ENCODE measurements around the gene THRB.

DNA sequence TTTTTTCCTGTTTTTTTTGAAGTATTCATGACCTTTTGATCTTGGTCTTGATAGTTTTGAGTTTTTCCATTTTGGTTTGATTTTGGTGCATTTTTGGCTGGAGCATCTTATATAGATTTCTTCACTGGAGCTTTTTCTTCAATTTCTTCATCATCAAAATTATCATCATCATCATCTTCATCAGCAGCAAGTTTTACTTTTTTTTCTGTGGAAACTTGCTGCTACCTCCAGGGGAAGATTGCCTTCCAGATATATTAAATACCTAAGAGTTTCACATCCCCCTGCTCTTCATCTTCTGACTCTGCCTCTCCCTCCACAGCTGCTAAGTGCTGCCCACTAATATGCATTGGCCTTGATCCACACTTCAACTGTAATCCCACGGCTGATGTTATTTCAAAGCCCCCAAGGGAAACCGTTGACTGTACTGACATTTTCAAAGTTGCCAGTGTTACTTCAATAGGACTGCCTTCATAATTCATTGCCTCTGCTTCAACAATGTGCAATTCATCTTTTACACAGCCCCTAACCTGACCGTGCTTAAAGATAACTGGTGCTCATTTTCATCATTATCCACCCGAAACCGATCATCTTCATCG is 397.9 kb downstream of the THRB start:
- TF ChIP-seq, protein P1, sequence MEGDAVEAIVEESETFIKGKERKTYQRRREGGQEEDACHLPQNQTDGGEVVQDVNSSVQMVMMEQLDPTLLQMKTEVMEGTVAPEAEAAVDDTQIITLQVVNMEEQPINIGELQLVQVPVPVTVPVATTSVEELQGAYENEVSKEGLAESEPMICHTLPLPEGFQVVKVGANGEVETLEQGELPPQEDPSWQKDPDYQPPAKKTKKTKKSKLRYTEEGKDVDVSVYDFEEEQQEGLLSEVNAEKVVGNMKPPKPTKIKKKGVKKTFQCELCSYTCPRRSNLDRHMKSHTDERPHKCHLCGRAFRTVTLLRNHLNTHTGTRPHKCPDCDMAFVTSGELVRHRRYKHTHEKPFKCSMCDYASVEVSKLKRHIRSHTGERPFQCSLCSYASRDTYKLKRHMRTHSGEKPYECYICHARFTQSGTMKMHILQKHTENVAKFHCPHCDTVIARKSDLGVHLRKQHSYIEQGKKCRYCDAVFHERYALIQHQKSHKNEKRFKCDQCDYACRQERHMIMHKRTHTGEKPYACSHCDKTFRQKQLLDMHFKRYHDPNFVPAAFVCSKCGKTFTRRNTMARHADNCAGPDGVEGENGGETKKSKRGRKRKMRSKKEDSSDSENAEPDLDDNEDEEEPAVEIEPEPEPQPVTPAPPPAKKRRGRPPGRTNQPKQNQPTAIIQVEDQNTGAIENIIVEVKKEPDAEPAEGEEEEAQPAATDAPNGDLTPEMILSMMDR (IDR thresholded peaks at IDR 0.05 in 8 of 11, conservative IDR thresholded peaks at IDR 0.05 in 3 of 11) = no peak
- TF ChIP-seq POLR2A (IDR thresholded peaks at IDR 0.05) (no peak), POLR2AphosphoS5 (IDR thresholded peaks at IDR 0.05) (no peak)
